HL-60 (cell line): ENCODE measurements around the gene NCF1.

Source experiments
- TF ChIP-seq, protein P1 (sequence below): IDR thresholded peaks from one replicate; pipeline ENCODE4 v1.5.1; 2011; ENCODE audit warnings: low read length, control low read depth, inconsistent platforms; ENCODE audit not compliant: insufficient read depth
- TF ChIP-seq, protein P2 (sequence below): IDR thresholded peaks from 2 replicates; pipeline ENCODE4 v1.6.1; 2012; ENCODE audit warnings: low read depth; ENCODE audit not compliant: insufficient replicate concordance

DNA sequence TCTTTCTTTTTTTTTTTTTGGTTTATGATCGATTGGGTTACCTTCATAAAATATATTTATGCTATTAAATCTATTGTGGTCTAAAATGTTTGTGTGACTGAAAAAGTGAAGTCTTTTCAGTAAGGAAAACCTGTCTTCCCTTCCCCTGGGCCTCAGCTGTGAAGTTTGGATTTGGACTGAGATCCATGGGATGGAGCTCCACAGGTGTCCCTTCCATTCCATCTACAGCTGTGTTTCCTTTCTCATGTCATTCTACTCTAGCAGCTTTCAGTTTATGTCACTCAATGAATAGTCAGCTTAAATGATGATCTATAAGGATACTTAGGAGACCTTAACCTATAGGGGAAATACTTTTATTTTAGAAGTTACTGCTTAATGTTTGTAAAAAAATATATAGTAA lies 48.0 kb upstream of the NCF1 start:
- TF ChIP-seq, protein P1, sequence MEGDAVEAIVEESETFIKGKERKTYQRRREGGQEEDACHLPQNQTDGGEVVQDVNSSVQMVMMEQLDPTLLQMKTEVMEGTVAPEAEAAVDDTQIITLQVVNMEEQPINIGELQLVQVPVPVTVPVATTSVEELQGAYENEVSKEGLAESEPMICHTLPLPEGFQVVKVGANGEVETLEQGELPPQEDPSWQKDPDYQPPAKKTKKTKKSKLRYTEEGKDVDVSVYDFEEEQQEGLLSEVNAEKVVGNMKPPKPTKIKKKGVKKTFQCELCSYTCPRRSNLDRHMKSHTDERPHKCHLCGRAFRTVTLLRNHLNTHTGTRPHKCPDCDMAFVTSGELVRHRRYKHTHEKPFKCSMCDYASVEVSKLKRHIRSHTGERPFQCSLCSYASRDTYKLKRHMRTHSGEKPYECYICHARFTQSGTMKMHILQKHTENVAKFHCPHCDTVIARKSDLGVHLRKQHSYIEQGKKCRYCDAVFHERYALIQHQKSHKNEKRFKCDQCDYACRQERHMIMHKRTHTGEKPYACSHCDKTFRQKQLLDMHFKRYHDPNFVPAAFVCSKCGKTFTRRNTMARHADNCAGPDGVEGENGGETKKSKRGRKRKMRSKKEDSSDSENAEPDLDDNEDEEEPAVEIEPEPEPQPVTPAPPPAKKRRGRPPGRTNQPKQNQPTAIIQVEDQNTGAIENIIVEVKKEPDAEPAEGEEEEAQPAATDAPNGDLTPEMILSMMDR = no peak
- TF ChIP-seq, protein P2, sequence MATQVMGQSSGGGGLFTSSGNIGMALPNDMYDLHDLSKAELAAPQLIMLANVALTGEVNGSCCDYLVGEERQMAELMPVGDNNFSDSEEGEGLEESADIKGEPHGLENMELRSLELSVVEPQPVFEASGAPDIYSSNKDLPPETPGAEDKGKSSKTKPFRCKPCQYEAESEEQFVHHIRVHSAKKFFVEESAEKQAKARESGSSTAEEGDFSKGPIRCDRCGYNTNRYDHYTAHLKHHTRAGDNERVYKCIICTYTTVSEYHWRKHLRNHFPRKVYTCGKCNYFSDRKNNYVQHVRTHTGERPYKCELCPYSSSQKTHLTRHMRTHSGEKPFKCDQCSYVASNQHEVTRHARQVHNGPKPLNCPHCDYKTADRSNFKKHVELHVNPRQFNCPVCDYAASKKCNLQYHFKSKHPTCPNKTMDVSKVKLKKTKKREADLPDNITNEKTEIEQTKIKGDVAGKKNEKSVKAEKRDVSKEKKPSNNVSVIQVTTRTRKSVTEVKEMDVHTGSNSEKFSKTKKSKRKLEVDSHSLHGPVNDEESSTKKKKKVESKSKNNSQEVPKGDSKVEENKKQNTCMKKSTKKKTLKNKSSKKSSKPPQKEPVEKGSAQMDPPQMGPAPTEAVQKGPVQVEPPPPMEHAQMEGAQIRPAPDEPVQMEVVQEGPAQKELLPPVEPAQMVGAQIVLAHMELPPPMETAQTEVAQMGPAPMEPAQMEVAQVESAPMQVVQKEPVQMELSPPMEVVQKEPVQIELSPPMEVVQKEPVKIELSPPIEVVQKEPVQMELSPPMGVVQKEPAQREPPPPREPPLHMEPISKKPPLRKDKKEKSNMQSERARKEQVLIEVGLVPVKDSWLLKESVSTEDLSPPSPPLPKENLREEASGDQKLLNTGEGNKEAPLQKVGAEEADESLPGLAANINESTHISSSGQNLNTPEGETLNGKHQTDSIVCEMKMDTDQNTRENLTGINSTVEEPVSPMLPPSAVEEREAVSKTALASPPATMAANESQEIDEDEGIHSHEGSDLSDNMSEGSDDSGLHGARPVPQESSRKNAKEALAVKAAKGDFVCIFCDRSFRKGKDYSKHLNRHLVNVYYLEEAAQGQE = no peak
